ENCODE measurements around the gene DAO. TPM values are rescaled to one million over a fixed set of nuclear protein-coding genes. Genes with fewer than 3 reads are reported as not detected.
"Not testable (repeated sequence)": the region's sequence is repeated elsewhere in the genome, so short reads cannot be mapped to it uniquely, and the experiment has no call there.

Gene DAO
- total RNA-seq, 2 donors from 2014 or later = not detected

GRCh38 chr12:108858311-108859074, 21.4 kb upstream of the DAO start:
- peak overlapping the region; percentile 67 to 94 for H3K27ac Mint-ChIP-seq
- H3K36me3 Mint-ChIP-seq = peaks cover 13 to 27% of the 10 kb centered on the region in 2 donors
- no peak for ATAC-seq
- DNase-seq (ENCODE audit: low spot score in 2 of 2) = no peak
- H3K9me3 Mint-ChIP-seq = no peaks in the 10 kb centered on the region

- Mint-ChIP-seq H3K27ac (peak overlapping the region in 1 of 2 donors; percentile 94), H3K36me3 (peaks cover 13 to 24% of the 10 kb centered on the region in 2 donors)
- not testable (repeated sequence) for ATAC-seq; DNase-seq (ENCODE audit: low spot score in 2 of 2); H3K9me3 Mint-ChIP-seq
Observed at GRCh38 chr12:108859141-108859922, 20.6 kb upstream of the DAO start.

- DNase-seq (ENCODE audit: low spot score in 2 of 2) (no peak), ATAC-seq (no peak)
- Mint-ChIP-seq H3K27ac (no peak overlapping the region), H3K9me3 (no peaks in the 10 kb centered on the region), H3K36me3 (peaks cover 13 to 19% of the 10 kb centered on the region in 2 donors)
Observed at GRCh38 chr12:108859923-108860291, 20.0 kb upstream of the DAO start.

GRCh38 chr12:108860443-108860842, 19.4 kb upstream of the DAO start:
- Mint-ChIP-seq H3K27ac (no peak overlapping the region), H3K36me3 (peaks cover 13 to 14% of the 10 kb centered on the region in 2 donors), H3K9me3 (no peaks in the 10 kb centered on the region)
- DNase-seq (ENCODE audit: low spot score in 2 of 2) = no peak
- ATAC-seq = no peak

- ATAC-seq (no peak), DNase-seq (ENCODE audit: low spot score in 2 of 2) (no peak)
- peaks cover 0 to 7% of the 10 kb centered on the region in 2 donors for H3K36me3 Mint-ChIP-seq
- H3K27ac Mint-ChIP-seq = no peak overlapping the region
- no peaks in the 10 kb centered on the region for H3K9me3 Mint-ChIP-seq
Observed at GRCh38 chr12:108861878-108862587, 17.9 kb upstream of the DAO start.

GRCh38 chr12:108862588-108862959, 17.3 kb upstream of the DAO start:
- Mint-ChIP-seq H3K36me3 (peaks cover 0 to 7% of the 10 kb centered on the region in 2 donors), H3K27ac (no peak overlapping the region), H3K9me3 (no peaks in the 10 kb centered on the region)
- ATAC-seq (no peak), DNase-seq (ENCODE audit: low spot score in 2 of 2) (no peak)

- DNase-seq (ENCODE audit: low spot score in 2 of 2) (no peak), ATAC-seq (no peak)
- no peaks in the 10 kb centered on the region for H3K36me3 Mint-ChIP-seq
- no peak overlapping the region for H3K27ac Mint-ChIP-seq
- no peaks in the 10 kb centered on the region for H3K9me3 Mint-ChIP-seq
Observed at GRCh38 chr12:108865169-108865568, 14.7 kb upstream of the DAO start.

- not testable (repeated sequence) for H3K36me3 Mint-ChIP-seq; ATAC-seq; DNase-seq (ENCODE audit: low spot score in 2 of 2); H3K27ac Mint-ChIP-seq; H3K9me3 Mint-ChIP-seq
Observed at GRCh38 chr12:108866083-108866482, 13.8 kb upstream of the DAO start.

GRCh38 chr12:108868781-108869180, 11.1 kb upstream of the DAO start:
- DNase-seq (ENCODE audit: low spot score in 2 of 2) (no peak), ATAC-seq (no peak)
- Mint-ChIP-seq H3K36me3 (no peaks in the 10 kb centered on the region), H3K27ac (peak overlapping the region in 1 of 2 donors; percentile 26), H3K9me3 (no peaks in the 10 kb centered on the region)

GRCh38 chr12:108875280-108875679, 4.6 kb upstream of the DAO start:
- Mint-ChIP-seq H3K36me3 (no peaks in the 10 kb centered on the region), H3K9me3 (no peaks in the 10 kb centered on the region), H3K27ac (peak overlapping the region in 1 of 2 donors; percentile 48)
- DNase-seq (ENCODE audit: low spot score in 2 of 2) (no peak), ATAC-seq (no peak)

GRCh38 chr12:108875682-108876361, 4.1 kb upstream of the DAO start:
- ATAC-seq (peak in 1 of 2 donors; percentile 80), DNase-seq (ENCODE audit: low spot score in 2 of 2) (no peak)
- Mint-ChIP-seq H3K9me3 (no peaks in the 10 kb centered on the region), H3K36me3 (no peaks in the 10 kb centered on the region), H3K27ac (peak overlapping the region in 1 of 2 donors; percentile 48)

GRCh38 chr12:108876550-108876949, 3.3 kb upstream of the DAO start:
- peak in 1 of 2 donors; percentile 52 for ATAC-seq

GRCh38 chr12:108881953-108882352, 2.1 kb downstream of the DAO start:
- no peak for DNase-seq (ENCODE audit: low spot score in 2 of 2)
- no peak for ATAC-seq
- peak overlapping the region in 1 of 2 donors; percentile 32 for H3K27ac Mint-ChIP-seq
- no peaks in the 10 kb centered on the region for H3K9me3 Mint-ChIP-seq
- H3K36me3 Mint-ChIP-seq = no peaks in the 10 kb centered on the region

More at GRCh38 chr12:108876550-108876949, 3.3 kb upstream of the DAO start:
- no peak for DNase-seq (ENCODE audit: low spot score in 2 of 2)
- no peaks in the 10 kb centered on the region for H3K9me3 Mint-ChIP-seq
- H3K36me3 Mint-ChIP-seq = no peaks in the 10 kb centered on the region
- no peak overlapping the region for H3K27ac Mint-ChIP-seq

GRCh38 chr12:108884116-108885012, 4.5 kb downstream of the DAO start:
- Mint-ChIP-seq H3K27ac (no peak overlapping the region), H3K36me3 (no peaks in the 10 kb centered on the region), H3K9me3 (no peaks in the 10 kb centered on the region)
- DNase-seq (ENCODE audit: low spot score in 2 of 2) (peak; percentile 63 to 72), ATAC-seq (peak; percentile 75 to 88)

- ATAC-seq (no peak), DNase-seq (ENCODE audit: low spot score in 2 of 2) (no peak)
- Mint-ChIP-seq H3K36me3 (no peaks in the 10 kb centered on the region), H3K9me3 (peaks cover 0 to 5% of the 10 kb centered on the region in 2 donors), H3K27ac (no peak overlapping the region)
Observed at GRCh38 chr12:108886873-108887629, 7.2 kb downstream of the DAO start.

Data from activated naive CD4-positive, alpha-beta T cell treated with anti-CD3 and anti-CD28 coated beads, Interleukin-2, amount 50 U/mL, for 72 hours (primary cell).